Parathyroid adenoma (tissue), 2 donors: ENCODE data around the gene VILL.

ENCODE experiments used
- H2AFZ ChIP-seq: fragments of 300-600 bp; sonication (generic); one replicate; pipeline ENCODE4 v1.7.0; 2017; ENCODE audit warnings: antibody characterized with exemption, mild to moderate bottlenecking
- H3K27ac ChIP-seq: fragments of 300-600 bp; sonication (generic); one replicate; pipeline ENCODE4 v1.7.0; 2017
- H3K27me3 ChIP-seq: fragments of 300-600 bp; sonication (generic); one replicate; pipeline ENCODE4 v1.7.0; 2017; ENCODE audit warnings: low read length; ENCODE audit not compliant: control insufficient read depth, insufficient read depth
- H3K36me3 ChIP-seq: fragments of 300-600 bp; sonication (generic); one replicate; pipeline ENCODE4 v1.7.0; 2017; ENCODE audit warnings: low read length; ENCODE audit not compliant: control insufficient read depth, insufficient read depth
- H3K4me1 ChIP-seq: fragments of 300-600 bp; sonication (generic); one replicate; pipeline ENCODE4 v1.7.0; 2017; ENCODE audit warnings: control low read depth
- H3K4me2 ChIP-seq: fragments of 300-600 bp; sonication (generic); one replicate; pipeline ENCODE4 v1.7.0; 2017; ENCODE audit warnings: low read length
- H3K4me3 ChIP-seq: fragments of 300-600 bp; sonication (generic); one replicate; pipeline ENCODE4 v1.7.0; 2017; ENCODE audit warnings: low read depth, low read length
- H3K79me2 ChIP-seq: fragments of 300-600 bp; sonication (generic); one replicate; pipeline ENCODE4 v1.7.0; 2017; ENCODE audit warnings: control low read depth
- H3K9ac ChIP-seq: fragments of 300-600 bp; sonication (generic); one replicate; pipeline ENCODE4 v1.7.0; 2017; ENCODE audit warnings: mild to moderate bottlenecking
- H3K9me3 ChIP-seq: fragments of 300-600 bp; sonication (generic); one replicate; pipeline ENCODE4 v1.7.0; 2017; ENCODE audit warnings: low read length; ENCODE audit not compliant: control insufficient read depth
- TF ChIP-seq, protein P1 (sequence below): fragments of 300-600 bp; sonication (generic); IDR thresholded peaks from one replicate; pipeline ENCODE4 v1.7.0; 2017; ENCODE audit warnings: antibody characterized with exemption, mild to moderate bottlenecking
- donor health status: primary hyperparathyroidism.

Gene VILL

DNA sequence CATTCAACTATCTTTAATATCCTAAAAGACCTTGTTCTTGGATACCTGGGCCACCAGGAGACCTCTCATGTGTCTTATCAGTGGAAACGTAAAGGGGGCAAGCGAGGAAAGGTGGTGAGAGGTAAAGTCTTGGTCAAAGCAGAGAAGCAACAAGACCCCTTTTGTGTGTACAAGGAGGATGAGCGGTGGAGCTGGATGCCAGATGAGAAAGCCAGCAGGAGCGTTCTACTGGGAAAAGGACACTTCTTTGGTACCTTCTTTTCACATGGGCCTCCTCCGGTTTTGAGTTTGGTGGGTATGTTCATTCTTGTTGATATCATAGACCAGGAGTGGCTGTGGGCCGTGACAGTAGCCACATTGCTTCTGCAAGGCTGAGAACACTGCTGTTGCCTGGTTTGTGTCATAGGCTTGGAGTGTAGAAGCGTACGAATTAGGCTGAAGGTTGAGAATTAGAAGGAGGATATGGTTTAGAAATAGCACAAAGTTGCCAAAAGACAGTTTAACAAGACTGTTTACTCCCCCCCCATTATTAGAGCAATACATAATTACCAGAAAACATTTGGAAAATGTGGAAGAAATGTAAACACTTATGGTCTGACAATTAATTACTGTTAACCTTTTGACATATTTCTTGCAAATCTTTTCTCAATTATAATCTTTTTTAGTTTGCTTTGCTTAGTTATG, 46.8 kb upstream of the VILL start:
- H3K9ac ChIP-seq = no peak overlapping the region
- H3K27ac ChIP-seq = no peak overlapping the region
- H3K36me3 ChIP-seq = no peaks in the 10 kb centered on the region
- no peaks in the 10 kb centered on the region for H3K9me3 ChIP-seq
- peaks cover 30% of the 10 kb centered on the region for H3K4me1 ChIP-seq
- no peak overlapping the region for H3K4me3 ChIP-seq
- H3K4me2 ChIP-seq = no peak overlapping the region
- peaks cover 2% of the 10 kb centered on the region for H3K79me2 ChIP-seq
- H3K27me3 ChIP-seq = no peaks in the 10 kb centered on the region
- TF ChIP-seq, protein P1, sequence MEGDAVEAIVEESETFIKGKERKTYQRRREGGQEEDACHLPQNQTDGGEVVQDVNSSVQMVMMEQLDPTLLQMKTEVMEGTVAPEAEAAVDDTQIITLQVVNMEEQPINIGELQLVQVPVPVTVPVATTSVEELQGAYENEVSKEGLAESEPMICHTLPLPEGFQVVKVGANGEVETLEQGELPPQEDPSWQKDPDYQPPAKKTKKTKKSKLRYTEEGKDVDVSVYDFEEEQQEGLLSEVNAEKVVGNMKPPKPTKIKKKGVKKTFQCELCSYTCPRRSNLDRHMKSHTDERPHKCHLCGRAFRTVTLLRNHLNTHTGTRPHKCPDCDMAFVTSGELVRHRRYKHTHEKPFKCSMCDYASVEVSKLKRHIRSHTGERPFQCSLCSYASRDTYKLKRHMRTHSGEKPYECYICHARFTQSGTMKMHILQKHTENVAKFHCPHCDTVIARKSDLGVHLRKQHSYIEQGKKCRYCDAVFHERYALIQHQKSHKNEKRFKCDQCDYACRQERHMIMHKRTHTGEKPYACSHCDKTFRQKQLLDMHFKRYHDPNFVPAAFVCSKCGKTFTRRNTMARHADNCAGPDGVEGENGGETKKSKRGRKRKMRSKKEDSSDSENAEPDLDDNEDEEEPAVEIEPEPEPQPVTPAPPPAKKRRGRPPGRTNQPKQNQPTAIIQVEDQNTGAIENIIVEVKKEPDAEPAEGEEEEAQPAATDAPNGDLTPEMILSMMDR = no peak
- H2AFZ ChIP-seq = no peak overlapping the region

DNA sequence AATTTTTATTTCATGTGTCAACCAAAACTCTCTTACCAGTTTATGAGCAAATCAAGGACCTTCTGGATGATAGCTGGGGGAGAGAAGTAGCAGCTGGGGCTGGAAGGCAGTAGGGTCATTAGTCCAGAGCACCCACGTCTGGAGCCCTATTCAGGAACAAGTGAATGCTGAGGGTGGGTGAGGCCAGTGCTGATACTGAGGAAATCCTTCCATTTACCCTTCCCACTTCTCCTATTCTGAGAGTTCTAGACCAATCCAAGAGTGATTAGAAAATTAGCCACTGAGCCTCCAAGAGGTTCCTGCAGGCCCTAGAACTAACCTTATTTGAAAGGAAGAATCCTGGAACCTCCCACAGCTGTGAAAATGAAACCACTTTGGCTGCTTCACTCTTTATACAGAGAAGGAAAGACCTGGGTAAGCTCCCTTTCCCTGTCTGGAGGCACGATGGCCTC, 46.2 kb upstream of the VILL start:
- TF ChIP-seq, protein P1 = no peak
- Histone ChIP-seq H3K4me3 (no peak overlapping the region), H3K27ac (peak overlapping the region; percentile 81)

DNA sequence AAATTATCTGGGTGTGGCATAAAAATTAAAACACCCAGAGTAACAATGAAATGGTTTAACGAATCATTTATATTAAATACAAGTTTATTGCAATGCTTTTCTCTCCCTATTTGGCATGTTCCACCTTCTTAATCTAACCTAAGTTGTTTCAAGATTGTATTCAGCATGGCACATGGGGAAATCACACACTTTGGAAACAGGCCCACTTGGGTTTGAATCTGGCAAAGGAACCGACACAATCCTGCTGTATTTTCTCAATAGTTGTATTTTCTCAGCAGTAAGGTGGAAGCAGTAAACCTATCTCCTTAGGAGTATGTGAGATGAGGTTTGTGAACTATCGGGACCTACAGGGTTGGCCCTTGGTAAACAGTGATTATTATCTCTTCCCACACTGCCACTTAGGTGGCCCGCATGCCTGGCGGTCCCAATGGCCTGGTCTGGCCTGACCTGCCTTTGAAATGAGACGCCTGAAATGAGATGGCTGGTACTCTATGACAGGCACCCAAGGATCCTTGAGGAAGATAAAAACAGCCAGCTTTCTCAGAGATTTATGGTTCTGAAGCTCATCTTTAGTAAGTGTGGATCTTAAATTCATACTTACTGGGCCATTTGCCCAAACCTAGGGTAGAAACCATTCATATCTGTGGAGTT, 45.3 kb upstream of the VILL start:
- Histone ChIP-seq H3K9ac (no peak overlapping the region), H3K27me3 (no peaks in the 10 kb centered on the region), H3K79me2 (peaks cover 2% of the 10 kb centered on the region), H3K9me3 (no peaks in the 10 kb centered on the region), H3K4me3 (no peak overlapping the region), H3K4me1 (peaks cover 30% of the 10 kb centered on the region), H3K27ac (peak overlapping the region; percentile 81), H2AFZ (peak overlapping the region; percentile 51), H3K4me2 (no peak overlapping the region), H3K36me3 (no peaks in the 10 kb centered on the region)
- TF ChIP-seq, protein P1 = no peak

More for the DNA sequence above, 46.2 kb upstream of the VILL start:
- Histone ChIP-seq H3K9ac (no peak overlapping the region), H3K4me2 (no peak overlapping the region), H3K79me2 (peaks cover 2% of the 10 kb centered on the region), H3K9me3 (no peaks in the 10 kb centered on the region), H3K4me1 (peaks cover 30% of the 10 kb centered on the region), H3K27me3 (no peaks in the 10 kb centered on the region), H3K36me3 (no peaks in the 10 kb centered on the region), H2AFZ (peak overlapping the region; percentile 51)

DNA sequence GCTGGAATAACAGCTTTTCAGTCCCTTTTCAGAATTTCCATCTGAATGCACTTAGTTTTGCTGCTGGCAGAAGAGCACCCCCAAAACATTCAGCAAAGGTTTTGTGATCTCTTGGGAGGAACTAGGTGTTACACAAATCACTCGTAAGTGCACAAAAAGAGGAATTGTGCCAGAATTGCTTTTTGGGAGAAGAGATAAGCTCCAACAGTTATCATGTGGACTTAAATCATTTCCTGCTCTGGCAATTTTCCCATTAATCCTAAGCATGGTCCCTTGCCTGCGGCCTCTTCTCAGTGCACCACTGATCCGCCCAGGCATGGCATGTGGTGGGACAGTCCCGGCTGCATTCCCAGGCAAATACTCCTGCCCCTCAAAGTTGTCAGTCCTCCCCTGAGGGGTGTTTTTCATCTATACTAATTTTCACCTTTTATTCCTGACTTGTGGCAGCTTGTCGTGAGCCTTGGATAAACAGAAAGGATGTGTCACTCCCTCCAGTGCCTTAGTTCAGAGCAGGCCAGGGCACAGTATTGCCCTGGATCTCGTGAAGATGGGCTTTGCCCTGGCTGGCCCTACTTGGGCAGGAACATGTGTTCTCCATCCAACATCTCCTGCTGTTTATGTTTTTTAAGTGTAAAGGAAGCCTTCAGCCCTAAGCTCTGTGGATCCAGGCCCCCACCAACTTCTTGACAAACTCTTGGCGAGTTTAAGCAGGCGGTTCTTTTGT, 44.6 kb upstream of the VILL start:
- Histone ChIP-seq H3K79me2 (no peaks in the 10 kb centered on the region), H3K4me2 (no peak overlapping the region), H3K4me3 (no peak overlapping the region), H3K9me3 (no peaks in the 10 kb centered on the region), H3K4me1 (peaks cover 30% of the 10 kb centered on the region), H3K27me3 (no peaks in the 10 kb centered on the region), H2AFZ (peak overlapping the region; percentile 51), H3K9ac (no peak overlapping the region), H3K36me3 (no peaks in the 10 kb centered on the region), H3K27ac (peak overlapping the region; percentile 81)
- TF ChIP-seq, protein P1 = no peak
